Ectodermal cell (in vitro differentiated cells): ENCODE results near the gene EPHB4.

Source experiments
- H3K27ac ChIP-seq: 2 replicates; pipeline ENCODE4 v1.7.0; 2013; ENCODE audit warnings: mild to moderate bottlenecking, low read depth, low read length; ENCODE audit not compliant: insufficient read depth, poor library complexity, severe bottlenecking
- H3K27me3 ChIP-seq: 2 replicates; pipeline ENCODE4 v1.7.0; 2013; ENCODE audit warnings: mild to moderate bottlenecking, low read length; ENCODE audit not compliant: insufficient read depth, control insufficient read depth, poor library complexity, severe bottlenecking
- H3K36me3 ChIP-seq: one replicate; pipeline ENCODE4 v1.7.0; 2013; ENCODE audit warnings: low read length; ENCODE audit not compliant: control insufficient read depth, insufficient read depth
- H3K4me1 ChIP-seq: one replicate; pipeline ENCODE4 v1.7.0; 2013; ENCODE audit warnings: low read length; ENCODE audit not compliant: control insufficient read depth, insufficient read depth
- H3K4me3 ChIP-seq: 2 replicates; pipeline ENCODE4 v1.7.0; 2013; ENCODE audit warnings: low read depth, low read length, control low read depth; ENCODE audit not compliant: insufficient read depth
- H3K9me3 ChIP-seq: 2 replicates; pipeline ENCODE4 v1.7.0; 2013; ENCODE audit warnings: mild to moderate bottlenecking, low read length, moderate library complexity; ENCODE audit not compliant: control insufficient read depth
- WGBS, 2 experiments: methylation state at CpG; one replicate each; pipeline ENCODE4 v1.1.7; 2013; ENCODE audit warnings: missing lambda C conversion rate in 2 of 2; 5-methylcytosine and 5-hydroxymethylcytosine counted together

Gene EPHB4

GRCh38 chr7:100806276-100806675 lies 21.0 kb downstream of the EPHB4 start:
- 94 to 96% methylated on average over 9 of the region's 9 CpGs for WGBS, 2 experiments
- H3K27ac ChIP-seq: no peak overlapping the region
- H3K36me3 ChIP-seq: peaks cover 51% of the 10 kb centered on the region
- H3K4me1 ChIP-seq: peaks cover 8% of the 10 kb centered on the region
- no peaks in the 10 kb centered on the region for H3K27me3 ChIP-seq
- no peaks in the 10 kb centered on the region for H3K9me3 ChIP-seq
- H3K4me3 ChIP-seq: no peak overlapping the region

- WGBS, 2 experiments: 94 to 95% methylated on average over 22 of the region's 22 CpGs
- peaks cover 51% of the 10 kb centered on the region for H3K36me3 ChIP-seq
- no peak overlapping the region for H3K27ac ChIP-seq
- H3K4me1 ChIP-seq: peaks cover 8% of the 10 kb centered on the region
- no peaks in the 10 kb centered on the region for H3K27me3 ChIP-seq
- H3K9me3 ChIP-seq: no peaks in the 10 kb centered on the region
- no peak overlapping the region for H3K4me3 ChIP-seq
Observed at GRCh38 chr7:100804681-100805431, 22.5 kb downstream of the EPHB4 start.

- WGBS, 2 experiments: 71 to 75% methylated on average over 19 of the region's 19 CpGs
- no peaks in the 10 kb centered on the region for H3K27me3 ChIP-seq
- peak overlapping the region; percentile 62 for H3K27ac ChIP-seq
- H3K4me1 ChIP-seq: peaks cover 8% of the 10 kb centered on the region
- no peaks in the 10 kb centered on the region for H3K9me3 ChIP-seq
- H3K36me3 ChIP-seq: peaks cover 41% of the 10 kb centered on the region
- H3K4me3 ChIP-seq: no peak overlapping the region
Observed at GRCh38 chr7:100803398-100804161, 23.7 kb downstream of the EPHB4 start.

GRCh38 chr7:100802951-100803350 lies 24.4 kb downstream of the EPHB4 start:
- Histone ChIP-seq H3K9me3 (no peaks in the 10 kb centered on the region), H3K4me1 (peaks cover 8% of the 10 kb centered on the region), H3K4me3 (no peak overlapping the region), H3K27ac (no peak overlapping the region), H3K27me3 (no peaks in the 10 kb centered on the region), H3K36me3 (peaks cover 34% of the 10 kb centered on the region)
- WGBS, 2 experiments: 89 to 93% methylated on average over 4 of the region's 4 CpGs

GRCh38 chr7:100801833-100802568 lies 25.3 kb downstream of the EPHB4 start:
- peaks cover 26% of the 10 kb centered on the region for H3K36me3 ChIP-seq
- H3K27ac ChIP-seq: no peak overlapping the region
- H3K9me3 ChIP-seq: no peaks in the 10 kb centered on the region
- H3K4me3 ChIP-seq: no peak overlapping the region
- H3K4me1 ChIP-seq: peaks cover 8% of the 10 kb centered on the region
- 81 to 83% methylated on average over 18 of the region's 18 CpGs for WGBS, 2 experiments
- no peaks in the 10 kb centered on the region for H3K27me3 ChIP-seq

GRCh38 chr7:100799037-100799896 lies 28.1 kb downstream of the EPHB4 start:
- Histone ChIP-seq H3K27me3 (no peaks in the 10 kb centered on the region), H3K4me3 (no peak overlapping the region), H3K4me1 (peaks cover 8% of the 10 kb centered on the region), H3K27ac (no peak overlapping the region), H3K9me3 (no peaks in the 10 kb centered on the region), H3K36me3 (no peaks in the 10 kb centered on the region)
- 34 to 42% methylated on average over 14 of the region's 14 CpGs for WGBS, 2 experiments

GRCh38 chr7:100794741-100795140 lies 32.6 kb downstream of the EPHB4 start:
- no peak overlapping the region for H3K4me3 ChIP-seq
- H3K36me3 ChIP-seq: no peaks in the 10 kb centered on the region
- no peaks in the 10 kb centered on the region for H3K4me1 ChIP-seq
- H3K27me3 ChIP-seq: no peaks in the 10 kb centered on the region
- WGBS, 2 experiments: 33 to 40% methylated on average over 3 of the region's 3 CpGs
- no peaks in the 10 kb centered on the region for H3K9me3 ChIP-seq
- no peak overlapping the region for H3K27ac ChIP-seq

GRCh38 chr7:100793806-100794660 lies 33.3 kb downstream of the EPHB4 start:
- Histone ChIP-seq H3K27ac (no peak overlapping the region), H3K9me3 (no peaks in the 10 kb centered on the region), H3K27me3 (no peaks in the 10 kb centered on the region), H3K4me3 (no peak overlapping the region), H3K4me1 (no peaks in the 10 kb centered on the region), H3K36me3 (no peaks in the 10 kb centered on the region)
- 61 to 64% methylated on average over 18 of the region's 18 CpGs for WGBS, 2 experiments
